WTC11 (cell line): ENCODE measurements around the gene MRPL23.

ENCODE experiments used
- ETV6 ChIP-seq: sonication (generic); formaldehyde crosslinking; IDR thresholded peaks from 2 replicates; pipeline ENCODE4 v1.8.1; 2022; ENCODE audit warnings: mild to moderate bottlenecking, missing genetic modification reagents
- SP1 ChIP-seq: sonication (generic); formaldehyde crosslinking; conservative IDR thresholded peaks from 2 replicates; pipeline ENCODE4 v1.8.1; 2022; ENCODE audit warnings: missing genetic modification reagents

GRCh38 chr11:1924181-1924580 lies 23.0 kb upstream of the MRPL23 start:
- no peak for TF ChIP-seq SP1 (CRISPR knock-in tag)
- TF ChIP-seq ETV6 = no peak
